Uterus (tissue), 2 donors: ENCODE results near the gene C9orf153.

Source experiments
- CTCF ChIP-seq, 4 experiments: fragments of 200-600 bp in 2 of 4; fragments of 450-650 bp in 2 of 4; sonication (generic) in 2 of 4; IDR thresholded peaks; one replicate each; pipeline ENCODE4 v1.5.1; 2016 to 2019; ENCODE audit warnings: antibody characterized with exemption in 4 of 4, mild to moderate bottlenecking in 2 of 4, moderate library complexity in 1 of 4
- POLR2A ChIP-seq, 2 donors: fragments of 450-650 bp; IDR thresholded peaks; one replicate each; pipeline ENCODE4 v1.6.1; 2016; ENCODE audit warnings: antibody characterized with exemption in 2 of 2, mild to moderate bottlenecking in 1 of 2, moderate library complexity in 1 of 2

GRCh38 chr9:86242071-86242470 lies 17.4 kb downstream of the C9orf153 start:
- TF ChIP-seq CTCF (IDR thresholded peaks at IDR 0.05) (no peak), POLR2A (IDR thresholded peaks at IDR 0.05) (no peak)
